HL-60 (cell line): ENCODE results near the gene ARMS2.

Source experiments
- DNase-seq, 2 experiments: peaks; one replicate each; pipeline ENCODE4 v3.0.0-alpha.2; 2010 to 2020; ENCODE audit warnings: low read depth in 1 of 2, low spot score in 1 of 2
- H3K27ac ChIP-seq: fragments of 250-450 bp; sonication (Bioruptor Pico); replicated peaks from 2 replicates; pipeline ENCODE4 v1.5.1; 2020; ENCODE audit warnings: mild to moderate bottlenecking, moderate library complexity
- H3K27me3 ChIP-seq: fragments of 250-450 bp; sonication (Bioruptor Pico); 2 replicates; pipeline ENCODE4 v1.5.1; 2021; ENCODE audit warnings: mild to moderate bottlenecking, moderate library complexity; ENCODE audit not compliant: insufficient read depth, poor library complexity, severe bottlenecking
- H3K4me3 ChIP-seq: replicated peaks from 2 replicates; pipeline ENCODE4 v1.5.1; 2011; ENCODE audit warnings: mild to moderate bottlenecking, control low read depth, low read length; ENCODE audit not compliant: insufficient read depth
- CTCF ChIP-seq: IDR thresholded peaks from one replicate; pipeline ENCODE4 v1.5.1; 2011; ENCODE audit warnings: low read length, control low read depth, inconsistent platforms; ENCODE audit not compliant: insufficient read depth
- GABPA ChIP-seq: IDR thresholded peaks from 2 replicates; pipeline ENCODE4 v1.6.1; 2012; ENCODE audit warnings: low read depth
- POLR2AphosphoS5 ChIP-seq: IDR thresholded peaks from 2 replicates; pipeline ENCODE4 v1.6.1; 2012; ENCODE audit warnings: low read depth
- REST ChIP-seq: IDR thresholded peaks from 2 replicates; pipeline ENCODE4 v1.6.1; 2012; ENCODE audit warnings: low read depth; ENCODE audit not compliant: insufficient replicate concordance
- SPI1 ChIP-seq: IDR thresholded peaks from 2 replicates; pipeline ENCODE4 v1.6.1; 2012; ENCODE audit warnings: low read depth, mild to moderate bottlenecking, borderline replicate concordance

Gene ARMS2

GRCh38 chr10:122474131-122474818 lies 19.8 kb downstream of the ARMS2 start:
- Histone ChIP-seq H3K27ac (no peak overlapping the region), H3K27me3 (peaks cover 17% of the 10 kb centered on the region), H3K4me3 (no peak overlapping the region)
- no peak for DNase-seq
- no peak for TF ChIP-seq CTCF
- no peak for TF ChIP-seq GABPA
- TF ChIP-seq POLR2AphosphoS5: no peak
- no peak for TF ChIP-seq REST
- no peak for TF ChIP-seq SPI1

- H3K4me3 ChIP-seq: no peak overlapping the region
- TF ChIP-seq POLR2AphosphoS5 (no peak), REST (no peak), CTCF (no peak), GABPA (no peak), SPI1 (no peak)
These were observed 20.6 kb downstream of the ARMS2 start for GRCh38 chr10:122475100-122475499.

GRCh38 chr10:122475591-122476332 lies 21.3 kb downstream of the ARMS2 start:
- TF ChIP-seq CTCF (no peak), REST (no peak), GABPA (no peak), POLR2AphosphoS5 (no peak), SPI1 (no peak)
- no peak overlapping the region for H3K4me3 ChIP-seq
- no peak for DNase-seq
- H3K27ac ChIP-seq: no peak overlapping the region
- H3K27me3 ChIP-seq: peaks cover 17% of the 10 kb centered on the region

More at GRCh38 chr10:122475100-122475499, 20.6 kb downstream of the ARMS2 start:
- Histone ChIP-seq H3K27ac (no peak overlapping the region), H3K27me3 (peaks cover 17% of the 10 kb centered on the region)
- no peak for DNase-seq
